Erythroblast (primary cell): Measurements from ENCODE around the gene RANBP1.

Source experiments
- GATA1 ChIP-seq: IDR thresholded peaks from 2 replicates; pipeline ENCODE4 v1.6.1; 2011; ENCODE audit warnings: low read depth, mild to moderate bottlenecking, control low read depth, low read length, moderate library complexity
- POLR2A ChIP-seq: IDR thresholded peaks from 2 replicates; pipeline ENCODE4 v1.6.1; 2011; ENCODE audit warnings: mild to moderate bottlenecking, low read length

DNA sequence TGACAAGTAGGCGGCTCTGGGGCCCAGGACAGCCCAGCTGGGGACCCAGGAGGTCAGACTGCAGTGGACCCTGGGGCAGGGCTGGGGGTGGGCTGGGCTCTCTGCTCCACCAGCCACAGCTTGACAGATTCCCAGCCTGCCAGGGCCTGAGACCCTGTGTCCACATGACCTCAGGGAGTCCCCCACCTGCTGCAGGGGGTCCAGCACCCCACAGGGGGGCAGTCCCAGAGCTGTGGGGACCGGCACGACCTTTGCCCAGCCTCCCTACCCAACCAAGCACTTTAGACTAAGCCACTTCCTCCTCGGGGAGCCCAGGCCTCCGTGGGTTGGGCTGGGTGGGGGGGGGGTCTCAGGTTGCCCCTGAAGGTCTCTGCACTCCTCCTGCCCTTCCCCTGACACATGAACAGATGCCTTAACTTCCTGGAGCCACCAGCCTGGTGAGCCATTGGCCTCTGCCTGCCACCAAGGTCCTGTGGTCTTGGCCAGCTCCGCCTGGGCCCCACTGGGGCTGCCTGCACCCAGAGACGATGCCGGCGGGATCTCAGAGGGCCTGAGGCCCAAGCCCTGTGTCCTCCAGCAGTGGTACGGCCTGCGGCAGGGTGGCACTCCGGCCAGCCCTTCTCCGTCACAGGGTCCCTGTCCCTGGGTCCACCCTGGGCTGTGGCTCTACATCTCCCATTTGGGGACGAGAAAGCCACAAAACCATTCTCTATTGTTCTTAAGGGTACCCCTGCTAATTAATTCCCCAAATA, 31.5 kb downstream of the RANBP1 start:
- TF ChIP-seq POLR2A (no peak), GATA1 (no peak)
